Measurements from ENCODE around the gene TMEM219.
A peak's percentile ranks its signal among the peaks of the same experiment; 100 is the strongest.

The TMEM219 gene

GRCh38 chr16:29983420-29984136 lies 21.7 kb downstream of the TMEM219 start:
- DNase-seq = no peak

DNA sequence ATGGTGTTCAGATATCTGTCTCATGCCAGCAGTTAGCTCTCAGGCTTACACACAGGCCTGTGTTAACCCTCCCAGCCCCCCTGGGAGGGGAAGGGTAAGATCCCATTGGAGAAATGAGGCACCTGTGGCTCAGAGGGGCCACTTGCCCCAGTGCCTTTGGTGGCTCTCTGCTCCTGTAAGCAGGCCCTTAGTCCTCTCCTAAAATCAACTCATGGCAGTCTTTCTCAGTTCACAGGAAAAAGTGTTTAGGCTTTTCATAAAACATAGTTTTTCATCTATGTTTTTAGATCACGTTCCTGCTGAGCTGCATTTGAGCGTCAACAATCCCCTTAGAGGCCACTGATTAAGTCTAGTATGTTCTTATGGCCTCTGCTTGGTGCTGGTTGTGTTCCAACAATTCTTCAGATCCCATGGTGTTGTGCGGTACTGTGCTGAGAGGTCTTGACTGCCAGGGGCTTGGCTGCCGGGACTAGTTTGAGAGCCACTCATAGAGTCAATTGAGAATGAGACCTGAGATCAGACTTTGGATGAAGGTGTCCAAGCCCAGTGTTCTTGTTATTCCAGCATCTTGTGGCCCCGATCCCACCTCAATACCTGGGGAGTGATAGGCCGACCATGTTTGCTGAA lies 22.4 kb downstream of the TMEM219 start:
- DNase-seq = no peak

DNA sequence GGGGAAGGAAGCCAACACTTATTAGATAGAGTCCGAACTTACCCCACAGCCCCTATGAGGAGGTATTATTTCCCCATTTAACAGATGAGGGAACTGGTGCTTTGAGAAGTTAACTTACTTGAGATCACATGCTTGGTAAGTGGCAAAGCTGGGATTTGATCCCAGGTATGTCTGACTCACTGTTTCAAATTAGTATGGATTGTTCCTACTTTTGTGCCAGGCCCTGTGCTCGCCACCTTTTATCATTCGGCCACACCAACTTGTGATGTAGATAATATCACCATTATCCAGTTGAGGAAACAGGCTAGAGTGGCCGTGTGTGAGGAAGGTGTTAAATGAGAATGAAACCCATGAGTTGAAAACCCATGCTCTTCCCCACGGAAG lies 22.9 kb downstream of the TMEM219 start:
- DNase-seq = no peak

GRCh38 chr16:29985271-29985811 lies 23.5 kb downstream of the TMEM219 start:
- no peak for DNase-seq

DNA sequence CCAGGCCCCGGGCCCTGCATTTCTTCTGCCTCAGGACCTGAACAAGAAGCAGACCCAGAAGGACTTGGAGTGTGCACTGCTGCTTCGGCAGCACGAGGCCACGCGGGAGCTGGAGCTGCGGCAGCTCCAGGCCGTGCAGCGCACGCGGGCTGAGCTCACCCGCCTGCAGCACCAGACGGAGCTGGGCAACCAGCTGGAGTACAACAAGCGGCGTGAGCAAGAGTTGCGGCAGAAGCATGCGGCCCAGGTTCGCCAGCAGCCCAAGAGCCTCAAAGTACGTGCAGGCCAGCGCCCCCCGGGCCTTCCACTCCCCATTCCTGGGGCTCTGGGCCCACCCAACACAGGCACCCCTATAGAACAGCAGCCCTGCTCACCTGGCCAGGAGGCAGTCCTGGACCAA lies 24.4 kb downstream of the TMEM219 start:
- DNase-seq = no peak

GRCh38 chr16:29986931-29987330 lies 25.1 kb downstream of the TMEM219 start:
- DNase-seq = no peak

DNA sequence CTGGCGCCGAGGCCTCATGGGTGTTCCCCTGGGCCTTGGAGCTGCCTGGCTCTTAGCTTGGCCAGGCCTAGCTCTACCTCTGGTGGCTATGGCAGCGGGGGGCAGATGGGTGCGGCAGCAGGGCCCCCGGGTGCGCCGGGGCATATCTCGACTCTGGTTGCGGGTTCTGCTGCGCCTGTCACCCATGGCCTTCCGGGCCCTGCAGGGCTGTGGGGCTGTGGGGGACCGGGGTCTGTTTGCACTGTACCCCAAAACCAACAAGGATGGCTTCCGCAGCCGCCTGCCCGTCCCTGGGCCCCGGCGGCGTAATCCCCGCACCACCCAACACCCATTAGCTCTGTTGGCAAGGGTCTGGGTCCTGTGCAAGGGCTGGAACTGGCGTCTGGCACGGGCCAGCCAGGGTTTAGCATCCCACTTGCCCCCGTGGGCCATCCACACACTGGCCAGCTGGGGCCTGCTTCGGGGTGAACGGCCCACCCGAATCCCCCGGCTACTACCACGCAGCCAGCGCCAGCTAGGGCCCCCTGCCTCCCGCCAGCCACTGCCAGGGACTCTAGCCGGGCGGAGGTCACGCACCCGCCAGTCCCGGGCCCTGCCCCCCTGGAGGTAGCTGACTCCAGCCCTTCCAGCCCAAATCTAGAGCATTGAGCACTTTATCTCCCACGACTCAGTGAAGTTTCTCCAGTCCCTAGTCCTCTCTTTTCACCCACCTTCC lies 25.6 kb downstream of the TMEM219 start:
- DNase-seq = no peak

DNA sequence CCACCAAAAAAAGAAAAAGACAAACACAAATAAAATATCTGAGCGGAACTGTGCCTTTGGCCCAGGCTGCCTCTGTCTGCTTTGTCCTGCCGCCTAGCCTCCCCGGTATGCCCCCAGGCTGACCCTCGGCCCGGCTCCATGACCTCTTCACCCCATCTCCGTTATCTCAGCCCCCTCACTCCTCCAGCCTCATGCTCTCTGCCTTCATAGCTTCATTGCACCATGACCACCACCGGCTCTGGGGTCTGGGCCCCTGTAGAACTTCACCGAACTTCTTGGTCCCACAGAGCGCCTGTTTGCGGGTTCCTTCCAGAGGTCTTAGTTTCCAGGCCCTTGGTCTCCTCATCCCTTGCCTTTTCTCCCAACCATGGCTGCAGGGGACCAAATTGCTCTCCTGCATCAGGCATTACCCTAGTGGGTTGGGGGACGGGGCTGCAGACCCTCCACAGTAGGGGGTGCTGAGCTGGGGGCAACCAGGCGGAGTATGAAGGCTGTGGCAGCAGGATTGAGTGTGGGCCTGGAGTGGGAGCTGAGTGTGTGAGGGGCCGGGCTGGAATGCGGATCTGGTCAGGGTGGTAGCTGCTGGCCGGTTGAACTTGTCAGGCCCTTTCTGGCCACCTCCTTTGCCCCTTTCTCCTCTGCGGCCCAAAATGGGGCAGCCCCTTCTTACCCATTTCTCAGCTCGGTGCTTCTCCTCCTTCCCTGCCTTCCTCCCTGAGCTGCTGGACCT lies 26.6 kb downstream of the TMEM219 start:
- no peak for DNase-seq

DNA sequence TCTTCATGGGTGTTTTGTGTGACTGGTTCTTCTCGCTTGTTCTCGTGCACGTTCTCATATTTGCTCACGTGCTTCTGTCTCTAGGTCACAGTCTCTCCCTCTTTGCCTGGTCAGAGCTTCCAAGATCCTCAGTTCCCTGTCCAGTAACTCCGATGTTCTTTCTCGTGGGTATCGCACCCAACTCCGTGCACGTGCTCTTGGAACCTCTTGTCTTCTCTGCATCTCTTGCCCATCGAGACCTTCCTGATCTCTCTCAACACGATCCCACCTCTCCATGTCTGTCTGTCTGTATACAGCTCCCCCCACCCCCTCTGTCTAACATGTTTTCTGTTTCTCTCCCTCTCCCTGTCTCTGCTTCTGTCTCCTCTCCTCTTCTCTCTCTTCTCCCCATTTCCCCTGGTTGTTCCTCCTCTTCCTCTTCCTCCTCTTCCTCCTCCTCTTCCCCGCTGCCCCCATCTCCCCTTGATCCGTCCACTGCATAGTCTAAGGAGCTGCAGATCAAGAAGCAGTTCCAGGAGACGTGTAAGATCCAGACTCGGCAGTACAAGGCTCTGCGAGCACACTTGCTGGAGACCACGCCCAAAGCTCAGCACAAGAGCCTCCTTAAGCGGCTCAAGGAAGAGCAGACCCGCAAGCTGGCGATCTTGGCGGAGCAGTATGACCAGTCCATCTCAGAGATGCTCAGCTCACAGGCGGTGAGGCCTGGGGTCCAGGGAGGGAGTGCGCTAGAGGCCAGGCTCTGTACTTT lies 27.4 kb downstream of the TMEM219 start:
- no peak for DNase-seq

DNA sequence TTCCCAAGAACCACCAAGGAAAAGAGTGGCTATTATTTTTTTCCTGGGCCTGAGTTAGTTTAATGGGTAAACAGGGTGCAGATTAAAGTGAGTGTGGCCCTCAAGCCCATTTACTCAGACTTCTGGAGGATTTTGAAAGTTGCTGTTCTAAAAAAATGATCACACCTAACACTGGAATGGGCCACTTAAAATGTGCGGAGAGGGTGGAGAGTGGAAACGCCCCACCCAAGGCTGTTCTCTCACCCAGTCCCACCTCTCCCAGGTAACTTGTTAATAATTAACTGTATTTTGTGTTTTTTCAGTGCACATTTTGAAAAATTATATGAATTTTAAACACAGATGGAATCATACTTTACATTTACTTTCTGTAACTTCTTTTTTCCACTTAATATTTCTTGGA lies 28.2 kb downstream of the TMEM219 start:
- no peak for DNase-seq

DNA sequence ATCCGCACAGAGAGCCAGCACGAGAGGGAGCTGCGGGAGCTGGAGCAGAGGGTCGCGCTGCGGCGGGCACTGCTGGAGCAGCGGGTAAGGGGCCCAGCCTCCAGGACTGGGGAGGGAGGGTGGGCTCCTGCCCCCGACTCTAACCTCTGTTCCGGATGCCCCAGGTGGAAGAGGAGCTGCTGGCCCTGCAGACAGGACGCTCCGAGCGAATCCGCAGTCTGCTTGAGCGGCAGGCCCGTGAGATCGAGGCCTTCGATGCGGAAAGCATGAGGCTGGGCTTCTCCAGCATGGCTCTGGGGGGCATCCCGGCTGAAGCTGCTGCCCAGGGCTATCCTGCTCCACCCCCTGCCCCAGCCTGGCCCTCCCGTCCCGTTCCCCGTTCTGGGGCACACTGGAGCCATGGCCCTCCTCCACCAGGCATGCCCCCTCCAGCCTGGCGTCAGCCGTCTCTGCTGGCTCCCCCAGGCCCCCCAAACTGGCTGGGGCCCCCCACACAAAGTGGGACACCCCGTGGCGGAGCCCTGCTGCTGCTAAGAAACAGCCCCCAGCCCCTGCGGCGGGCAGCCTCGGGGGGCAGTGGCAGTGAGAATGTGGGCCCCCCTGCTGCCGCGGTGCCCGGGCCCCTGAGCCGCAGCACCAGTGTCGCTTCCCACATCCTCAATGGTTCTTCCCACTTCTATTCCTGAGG lies 29.1 kb downstream of the TMEM219 start:
- no peak for DNase-seq

DNA sequence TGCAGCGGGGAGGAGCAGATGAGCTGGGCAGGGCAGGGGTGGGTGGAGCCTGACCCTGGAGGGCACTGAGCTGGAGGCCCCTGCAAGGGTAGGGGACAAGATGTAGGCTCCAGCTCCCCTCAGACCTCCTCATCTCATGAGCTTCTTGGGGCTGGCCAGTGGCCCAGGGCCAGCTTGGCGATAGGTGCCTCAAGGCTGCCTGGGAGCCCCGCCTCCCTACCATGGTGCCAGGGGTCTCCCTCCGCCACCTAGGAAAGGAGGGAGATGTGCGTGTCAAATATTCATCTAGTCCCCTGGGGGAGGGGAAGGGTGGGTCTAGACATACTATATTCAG lies 29.7 kb downstream of the TMEM219 start:
- no peak for DNase-seq

DNA sequence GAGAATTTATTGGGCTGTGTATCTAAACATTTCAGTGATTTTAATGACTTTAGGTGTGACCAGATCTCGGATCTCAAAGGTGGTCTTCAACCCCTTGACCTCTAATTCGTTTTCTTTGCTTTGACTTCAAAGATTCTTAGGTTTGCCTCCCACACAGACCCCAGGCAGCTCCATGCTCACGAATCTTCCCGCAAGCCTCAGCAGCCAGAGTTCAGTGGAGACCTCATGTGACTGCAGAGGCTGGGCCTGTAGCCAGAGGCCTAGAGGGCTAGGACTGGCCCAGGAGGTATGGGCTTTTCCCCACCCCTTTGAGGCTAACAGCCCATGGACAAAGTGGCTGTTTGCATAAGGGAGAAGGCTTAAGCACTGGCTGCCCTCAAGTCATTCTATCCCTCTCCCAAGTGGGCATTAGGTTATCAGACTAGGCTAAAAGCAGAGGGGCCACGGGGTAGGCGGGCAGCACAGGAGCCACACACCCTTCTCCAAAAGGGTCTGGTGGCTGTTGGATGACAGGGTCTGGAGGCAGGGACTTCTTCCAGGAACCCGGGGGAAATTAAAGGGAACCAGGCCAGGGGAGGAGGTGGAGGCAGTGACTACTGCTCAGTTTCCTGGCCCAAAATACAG lies 30.6 kb downstream of the TMEM219 start:
- no peak for DNase-seq

GRCh38 chr16:29993191-29993902 lies 31.5 kb downstream of the TMEM219 start:
- no peak for DNase-seq

GRCh38 chr16:29993903-29994599 lies 32.2 kb downstream of the TMEM219 start:
- no peak for DNase-seq

- peak; percentile 75 for DNase-seq
Measured at GRCh38 chr16:29994600-29995323, 32.9 kb downstream of the TMEM219 start.

DNA sequence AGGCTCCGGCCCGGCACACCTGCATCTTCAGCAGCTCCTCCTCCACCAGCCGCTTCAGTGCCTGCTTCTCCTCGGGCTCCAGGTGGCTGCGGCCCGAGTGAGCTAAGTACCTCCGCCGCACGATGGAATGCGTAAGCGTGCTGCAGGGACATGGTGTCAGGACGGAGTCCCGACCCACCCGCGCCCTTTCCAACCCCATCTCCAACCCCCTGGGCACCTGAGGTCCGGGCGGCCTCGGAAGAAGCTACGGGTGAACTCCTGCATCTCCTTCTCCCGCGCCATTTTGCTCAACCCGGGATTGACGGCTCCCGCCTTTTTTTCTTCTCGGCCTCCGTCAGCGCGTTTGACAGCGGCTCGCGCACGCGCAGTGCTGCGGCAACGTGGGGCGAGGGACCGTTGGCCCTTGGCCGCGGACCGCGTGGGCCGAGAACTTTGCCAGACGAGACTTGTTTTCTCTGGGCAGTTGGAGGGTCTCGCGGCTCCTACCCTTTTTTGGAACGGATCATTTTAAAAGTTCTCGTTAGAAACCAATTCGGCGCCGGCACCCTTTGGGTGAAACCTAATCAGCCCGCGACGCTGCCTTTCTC lies 33.5 kb downstream of the TMEM219 start, which contains the start of gene HIRIP3:
Gene HIRIP3, minus strand, starts transcription at position 294 of the 587 bp plus-strand sequence. Its CDS starts 12 bp downstream, at position 282.
- DNase-seq = peak; percentile 87

- peak; percentile 100 for DNase-seq
Measured at GRCh38 chr16:29995911-29996765, 34.3 kb downstream of the TMEM219 start, which contains the start of gene INO80E. INO80E (plus strand) TSS chr16:29996241; CDS start chr16:29996311, 70 bp downstream.

Data from activated naive CD4-positive, alpha-beta T cell treated with Interleukin-2 at 50 U/mL for 16 hours (primary cell).